GM11168 (cell line): Measurements from ENCODE around the gene LSM14A.
"Not testable (repeated sequence)": the region's sequence is repeated elsewhere in the genome, so short reads cannot be mapped to it uniquely, and the experiment has no call there.

ENCODE experiments used
- in situ Hi-C: fragments of 300-500 bp; cut with MboI; formaldehyde crosslinking; loops from one replicate; pipeline ENCODE4 v1.12.0; 2022; ENCODE audit warnings: low sequenced_read_pairs; ENCODE audit not compliant: unreplicated experiment

LSM14A gene

DNA sequence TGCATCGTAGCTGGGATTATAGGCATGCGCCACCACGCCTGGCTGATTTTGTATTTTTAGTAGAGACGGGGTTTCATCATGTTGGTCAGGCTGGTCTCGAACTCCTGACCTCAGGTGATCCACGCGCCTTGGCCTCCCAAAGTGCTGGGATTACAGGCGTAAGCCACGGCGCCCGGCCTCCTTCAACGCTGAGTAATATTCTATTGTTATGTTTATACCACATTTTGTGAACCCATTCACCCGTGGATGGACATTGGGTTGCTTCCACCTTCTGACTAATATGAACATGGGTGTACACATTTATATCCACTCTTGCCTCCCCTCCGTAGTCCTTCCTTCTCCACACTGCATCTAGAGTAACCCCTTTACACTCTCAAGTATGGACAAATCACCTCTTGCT, 80.9 kb downstream of the LSM14A start:
- in situ Hi-C loops = not testable (repeated sequence)

DNA sequence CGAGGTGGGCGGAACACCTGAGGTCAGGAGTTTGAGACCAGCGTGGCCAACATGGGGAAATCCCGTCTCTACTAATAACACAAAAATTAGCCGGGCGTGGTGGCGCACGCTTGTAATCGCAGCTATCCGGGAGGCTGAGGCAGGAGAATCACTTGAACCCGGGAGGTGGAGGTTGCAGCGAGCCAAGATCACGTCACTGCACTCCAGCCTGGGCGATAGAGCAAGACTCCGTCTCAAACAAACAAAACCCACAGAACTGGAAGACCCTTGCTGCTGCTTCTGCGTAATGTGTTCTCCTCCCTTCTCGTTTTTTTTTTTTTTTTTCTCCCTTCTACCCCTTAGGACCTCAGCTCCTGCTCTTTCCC, 81.4 kb downstream of the LSM14A start:
- in situ Hi-C loops = not testable (repeated sequence)

DNA sequence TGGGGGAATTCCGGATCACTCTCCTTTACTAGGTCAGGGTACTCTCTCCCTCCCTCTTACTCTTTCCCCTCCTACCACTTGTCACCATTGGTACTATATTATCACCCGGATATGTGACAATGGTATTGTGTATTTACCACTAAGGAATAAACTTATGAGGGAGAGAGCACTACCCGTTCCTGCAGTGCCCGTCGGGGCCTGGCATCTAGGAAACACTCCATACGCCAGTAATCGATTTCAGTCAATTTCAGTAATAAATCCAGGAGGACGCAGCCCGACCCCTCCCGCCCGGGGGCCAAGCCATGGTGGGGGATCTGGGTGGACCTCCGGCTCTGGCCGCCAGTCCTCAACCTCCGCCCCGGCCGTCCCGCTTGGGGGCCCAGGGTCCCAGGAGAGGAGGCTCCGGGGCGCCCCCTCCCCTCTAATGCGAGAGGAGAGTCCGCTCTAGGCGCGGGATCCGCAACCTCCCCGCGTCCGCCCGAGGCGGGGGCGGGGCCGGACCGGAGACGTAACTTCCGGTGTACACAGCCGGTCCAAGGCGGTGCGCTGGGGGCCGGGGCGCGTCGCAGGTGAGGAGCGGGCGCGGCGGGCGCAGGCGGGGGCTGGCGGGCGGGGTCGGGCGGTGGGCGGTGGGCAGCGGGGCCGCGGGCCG, 81.9 kb downstream of the LSM14A start, which contains the start of gene GARRE1:
Gene GARRE1, plus strand, starts transcription at position 509 of the 652 bp plus-strand sequence. CDS start 45,920 bp downstream, outside the sequence.
- in situ Hi-C loops = no loop called here

DNA sequence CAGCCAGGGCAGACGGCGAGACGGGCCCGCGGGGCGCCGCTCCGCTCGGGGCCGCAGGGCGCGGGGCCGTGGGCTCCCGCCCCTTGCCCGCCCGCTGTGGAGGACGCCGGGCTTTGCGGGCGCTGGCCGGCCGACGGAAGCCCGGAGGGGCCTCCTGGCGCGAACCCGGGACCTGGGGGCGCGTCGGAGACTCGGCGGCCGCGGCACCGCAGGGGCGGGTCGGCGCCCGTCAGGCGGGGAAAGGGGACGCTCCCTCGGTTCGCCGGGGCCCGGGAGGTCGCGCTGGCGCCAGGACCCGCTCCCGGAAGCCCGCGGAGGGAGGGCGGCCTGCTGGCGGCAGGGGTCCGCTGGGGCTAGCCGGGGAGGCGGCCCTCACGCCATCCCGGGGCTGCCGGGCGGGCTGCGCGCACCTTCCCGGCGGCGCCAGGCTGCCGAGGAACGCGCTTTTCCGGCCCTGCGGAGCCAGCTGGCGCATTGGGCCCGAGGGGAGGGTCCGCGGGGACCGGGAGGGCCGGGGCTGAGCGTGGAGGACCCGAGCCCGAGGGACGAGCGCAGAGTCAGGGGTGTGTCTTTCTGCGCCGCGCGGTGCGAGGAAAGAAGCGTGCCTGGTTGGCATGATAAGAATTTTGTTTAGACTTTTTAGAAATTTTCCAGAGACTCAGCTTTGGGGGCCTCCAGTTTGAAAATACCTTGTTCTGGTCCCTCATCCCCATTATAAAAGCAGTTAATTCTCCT, 82.6 kb downstream of the LSM14A start:
- in situ Hi-C loops = no loop called here

DNA sequence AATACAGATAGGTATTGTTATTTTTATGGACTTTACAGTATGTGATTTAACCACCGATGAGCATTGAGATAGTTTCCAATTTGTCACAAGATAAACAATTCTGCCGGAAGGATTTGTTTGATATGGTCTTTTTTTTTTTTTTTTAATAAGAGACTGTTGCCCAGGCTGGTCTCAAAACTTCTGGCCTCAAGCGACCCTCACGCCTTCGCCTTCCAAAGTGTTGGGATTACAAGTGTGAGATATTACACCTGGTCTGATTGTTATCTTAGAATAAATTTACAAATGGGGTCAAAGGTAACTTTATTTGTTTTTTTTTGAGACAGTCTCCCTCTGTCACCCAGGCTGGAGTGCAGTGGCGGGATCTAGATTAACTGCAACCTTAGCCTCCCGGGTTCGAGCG, 83.2 kb downstream of the LSM14A start:
- in situ Hi-C loops = no loop called here

DNA sequence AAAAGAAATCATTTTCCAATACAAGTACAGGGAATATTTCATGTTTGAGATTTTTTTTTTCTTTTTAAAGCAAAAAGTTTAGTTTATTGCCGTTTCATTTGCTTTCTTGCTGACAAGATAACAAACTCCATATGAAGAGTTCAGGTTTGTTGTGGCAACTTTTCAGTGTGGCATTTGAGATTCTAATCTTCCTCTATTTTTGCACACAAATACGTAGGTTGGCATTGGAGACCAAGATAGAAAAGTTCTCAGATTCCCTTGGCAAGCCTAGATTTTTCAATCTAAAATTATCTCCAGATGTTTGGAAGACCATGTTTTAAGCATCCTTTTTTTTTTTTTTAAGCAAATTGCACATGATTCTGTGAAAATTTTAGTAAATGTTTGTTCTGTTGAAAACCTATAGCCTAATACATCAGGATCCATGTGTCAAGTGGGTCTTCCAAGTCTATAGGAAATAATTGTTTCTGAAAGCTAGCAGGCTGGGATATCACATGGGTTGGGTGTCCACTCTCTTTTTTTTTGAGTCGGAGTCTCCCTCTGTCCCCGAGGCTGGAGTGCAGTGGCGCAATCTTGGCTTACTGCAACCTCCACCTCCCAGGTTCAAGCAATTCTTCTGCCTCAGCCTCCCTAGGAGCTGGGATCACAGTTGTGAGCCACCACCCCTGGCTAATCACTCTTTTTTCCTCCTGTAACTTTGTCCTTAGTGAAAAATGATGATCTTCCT, 84.7 kb downstream of the LSM14A start:
- in situ Hi-C loops = no loop called here

DNA sequence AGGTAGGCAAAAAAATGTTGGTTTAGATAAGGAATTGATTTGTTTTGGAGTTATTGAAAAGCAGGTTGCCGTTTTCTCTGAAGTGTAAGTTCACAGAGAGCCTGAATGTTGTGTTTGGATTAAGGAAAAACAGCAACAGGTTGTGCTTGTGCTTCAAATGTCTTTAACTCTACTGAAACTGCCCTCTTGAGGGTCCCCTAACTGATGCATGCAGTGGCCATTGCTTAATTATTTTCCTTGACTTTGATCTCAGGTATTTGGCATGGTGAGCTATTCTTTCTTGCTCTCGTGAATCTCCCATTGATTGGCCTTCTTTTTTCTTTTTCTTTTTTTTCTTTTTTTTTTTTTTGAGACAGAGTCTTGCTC, 85.2 kb downstream of the LSM14A start:
- in situ Hi-C loops = no loop called here

DNA sequence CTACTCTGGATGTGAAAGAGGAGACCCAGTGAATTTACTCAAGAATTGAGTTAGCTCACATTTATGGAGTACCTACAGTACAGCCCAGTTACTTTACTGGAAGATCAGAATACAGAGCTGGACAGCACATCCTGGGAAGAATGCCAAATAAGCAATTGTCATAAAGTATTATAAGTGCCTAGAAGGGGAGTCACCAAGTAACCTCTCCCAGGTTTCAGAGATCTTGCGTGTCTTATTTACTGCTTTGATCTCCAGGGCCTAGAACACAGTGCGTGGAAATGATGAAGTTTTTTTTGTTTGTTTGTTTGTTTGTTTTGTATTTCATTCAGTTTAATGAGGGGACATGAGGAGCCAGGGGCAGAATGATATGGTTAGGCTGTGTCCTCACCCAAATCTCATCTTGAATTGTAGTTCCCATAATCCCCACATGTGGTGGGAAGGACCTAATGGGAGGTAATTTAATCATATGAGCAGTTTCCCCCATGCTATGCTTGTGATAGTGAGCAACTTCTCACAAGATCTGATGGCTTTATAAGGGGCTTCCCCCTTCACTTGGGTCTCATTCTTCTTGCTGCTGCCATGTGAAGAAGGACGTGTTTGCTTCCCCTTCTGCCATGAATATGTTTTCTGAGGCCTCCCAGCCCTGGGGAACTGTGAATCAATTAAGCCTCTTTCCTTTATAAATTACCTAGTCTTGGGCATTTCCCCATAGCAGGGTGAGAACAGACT, 87.2 kb downstream of the LSM14A start:
- in situ Hi-C loops = no loop called here

DNA sequence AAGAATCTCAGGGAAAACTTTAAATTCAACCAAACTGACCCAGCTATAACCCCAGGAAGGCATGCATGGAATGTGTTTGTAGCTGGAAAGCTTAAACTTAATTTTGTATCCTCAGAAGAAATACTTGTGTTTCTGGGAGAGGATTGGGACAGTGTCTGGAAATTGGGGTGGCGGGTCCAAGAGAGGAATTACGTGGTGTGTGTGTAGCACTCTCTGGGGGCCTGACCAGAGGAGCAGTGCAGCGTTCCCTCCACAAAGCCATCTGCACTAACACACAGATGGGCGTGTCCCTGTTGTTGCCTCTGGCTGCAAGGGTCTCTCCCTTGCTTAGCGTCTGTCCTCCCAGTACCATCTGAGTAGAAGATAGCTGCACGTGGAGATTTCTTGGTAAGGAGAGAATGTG, 88.5 kb downstream of the LSM14A start:
- in situ Hi-C loops = no loop called here

DNA sequence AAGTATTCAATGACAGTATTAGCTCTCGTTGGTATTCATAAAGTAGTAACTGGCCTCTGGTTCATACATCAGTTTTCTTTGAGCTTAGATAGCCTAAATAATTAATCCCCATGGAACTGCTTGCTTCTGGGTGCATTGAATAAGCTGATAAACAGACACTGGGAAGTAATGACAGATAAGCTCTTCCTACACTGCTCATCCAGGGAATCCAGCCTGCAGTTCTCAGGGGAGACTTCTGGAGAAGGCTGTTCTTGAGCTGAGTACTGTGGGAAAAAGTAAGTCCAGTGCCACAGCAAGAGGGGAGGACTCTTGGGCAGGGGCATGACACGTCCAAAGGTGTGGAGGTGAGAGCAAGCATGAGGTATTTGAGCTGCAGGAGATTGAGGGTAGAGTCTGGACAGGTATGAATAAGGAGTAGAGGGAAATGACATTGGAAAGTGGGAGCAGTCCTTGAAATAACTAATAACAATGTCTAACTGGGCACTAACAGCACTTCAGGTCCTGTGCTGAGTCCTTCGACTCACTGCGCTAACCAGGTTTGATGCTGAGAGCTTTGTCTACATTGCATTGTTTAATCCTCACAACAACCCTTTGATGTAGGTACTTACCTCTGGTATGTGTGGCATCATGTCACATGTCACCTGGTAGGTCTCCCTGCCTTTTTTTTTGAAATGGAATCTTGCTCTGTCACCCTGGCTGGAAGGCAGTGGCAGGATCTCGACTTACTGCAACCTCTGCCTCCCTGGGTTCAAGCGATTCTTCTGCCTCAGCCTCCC, 89.2 kb downstream of the LSM14A start:
- in situ Hi-C loops = no loop called here

DNA sequence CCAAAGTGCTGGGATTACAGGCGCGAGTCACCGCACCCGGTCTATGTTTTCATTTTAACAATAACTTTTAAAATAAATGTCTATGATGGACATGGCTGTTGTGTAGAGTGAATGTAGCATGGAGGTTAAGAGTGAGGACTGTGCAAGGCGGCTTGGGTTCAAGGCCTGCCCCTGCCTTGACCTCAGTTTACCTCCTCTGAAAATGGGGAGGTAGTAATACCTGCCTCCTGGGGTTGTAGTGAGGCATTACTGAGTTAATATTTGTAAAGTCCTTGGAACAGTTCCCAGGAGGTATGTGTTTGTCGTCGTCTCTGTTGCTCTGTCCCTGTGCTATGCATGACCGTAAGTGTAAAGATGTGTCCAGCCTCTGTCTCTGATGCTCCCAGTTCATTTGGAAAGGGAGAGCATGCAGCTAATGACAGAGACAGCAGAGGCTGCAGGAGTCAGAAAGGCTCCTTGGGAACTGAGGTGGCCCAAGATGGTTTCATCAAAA, 91.5 kb downstream of the LSM14A start:
- in situ Hi-C loops = no loop called here

DNA sequence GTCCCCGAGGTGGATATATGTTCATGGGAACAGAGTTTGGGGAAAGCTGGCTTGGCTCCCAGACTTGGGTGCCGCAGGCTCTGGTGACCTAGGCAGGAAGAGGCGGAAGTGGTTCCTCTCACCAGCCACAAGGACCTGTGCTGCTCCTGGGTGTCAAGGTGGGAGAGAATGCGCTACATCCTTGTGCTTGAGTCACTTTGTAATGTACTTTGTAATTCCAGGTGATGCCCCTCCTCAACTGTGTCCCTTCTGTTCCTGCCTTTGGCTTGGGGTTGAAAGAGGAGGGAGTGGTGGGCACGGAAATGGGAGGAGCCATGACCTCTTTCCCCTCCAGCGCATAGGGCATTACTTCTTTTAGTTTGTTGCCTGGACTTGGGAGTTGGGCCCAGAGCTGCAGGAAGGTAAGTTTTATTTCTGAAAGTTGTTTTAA, 92.9 kb downstream of the LSM14A start:
- in situ Hi-C loops = no loop called here

DNA sequence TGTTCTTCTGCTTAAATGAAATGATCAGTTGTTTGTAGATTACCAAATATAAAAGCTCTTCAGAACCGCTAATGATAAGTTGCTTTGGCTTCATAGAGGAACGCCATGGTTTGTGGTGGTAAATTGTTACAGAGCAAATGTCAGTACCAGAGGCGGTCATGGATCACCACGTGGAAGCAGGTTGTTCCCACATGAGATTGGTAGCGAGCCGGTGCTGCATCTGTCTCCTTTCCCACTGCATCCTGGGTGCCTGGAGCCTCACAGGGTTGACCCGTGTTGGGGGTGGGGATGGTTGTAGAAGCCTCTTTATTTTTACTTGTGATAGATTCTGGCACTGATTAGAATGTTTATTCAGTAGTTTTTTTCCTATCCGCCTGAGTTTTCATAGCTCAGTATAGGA, 96.8 kb downstream of the LSM14A start:
- in situ Hi-C loops = no loop called here

DNA sequence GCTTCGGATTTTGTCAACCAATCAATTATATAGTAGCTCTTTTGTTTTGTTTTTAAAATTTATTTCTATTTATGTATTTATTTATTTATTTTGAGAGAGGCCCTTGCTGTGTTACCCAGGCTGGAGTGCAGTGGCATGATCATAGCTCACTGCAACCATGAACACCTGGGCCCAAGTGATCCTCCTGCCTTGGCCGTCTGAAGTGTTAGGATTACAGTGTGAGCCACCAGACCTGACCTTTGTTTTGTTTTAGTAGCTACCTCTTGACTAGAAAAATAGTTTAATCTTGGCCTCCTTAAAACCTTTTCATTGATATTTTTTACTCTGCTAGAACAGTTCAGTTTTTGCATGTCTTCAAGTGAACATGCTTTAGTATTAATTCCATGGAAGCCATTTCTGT, 97.2 kb downstream of the LSM14A start:
- in situ Hi-C loops = no loop called here

DNA sequence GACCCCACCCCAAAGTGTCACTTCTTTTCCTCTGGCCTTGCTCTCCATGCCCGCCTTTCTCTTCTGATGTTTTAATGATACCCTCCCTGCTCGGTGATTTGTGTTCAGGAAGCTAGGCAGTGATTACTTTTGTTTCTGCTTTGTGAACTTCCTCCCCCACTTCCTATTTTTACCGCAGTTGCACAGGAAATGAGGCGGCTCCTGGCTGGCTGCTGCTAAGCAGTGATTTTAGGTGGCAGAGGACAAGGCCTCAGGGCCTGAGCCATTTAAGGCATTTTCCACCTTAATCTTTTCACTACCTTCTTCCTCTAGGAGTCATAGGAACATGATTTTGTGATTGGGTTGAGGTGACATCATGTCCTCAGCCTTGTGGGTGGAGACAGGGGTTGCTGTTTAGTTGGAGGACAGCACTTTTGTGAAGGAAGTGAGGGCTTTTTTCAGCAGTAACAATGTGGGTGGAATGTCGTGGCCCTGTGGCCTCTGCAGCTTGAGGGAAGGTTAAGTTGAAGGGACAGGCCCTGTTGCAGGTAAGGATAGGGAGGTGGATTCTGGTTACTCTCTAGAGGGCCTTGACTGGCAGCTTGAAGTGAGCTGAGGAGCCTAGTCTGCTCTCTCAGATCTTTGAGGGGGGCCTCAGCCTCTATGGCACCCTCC, 97.8 kb downstream of the LSM14A start:
- in situ Hi-C loops = no loop called here

DNA sequence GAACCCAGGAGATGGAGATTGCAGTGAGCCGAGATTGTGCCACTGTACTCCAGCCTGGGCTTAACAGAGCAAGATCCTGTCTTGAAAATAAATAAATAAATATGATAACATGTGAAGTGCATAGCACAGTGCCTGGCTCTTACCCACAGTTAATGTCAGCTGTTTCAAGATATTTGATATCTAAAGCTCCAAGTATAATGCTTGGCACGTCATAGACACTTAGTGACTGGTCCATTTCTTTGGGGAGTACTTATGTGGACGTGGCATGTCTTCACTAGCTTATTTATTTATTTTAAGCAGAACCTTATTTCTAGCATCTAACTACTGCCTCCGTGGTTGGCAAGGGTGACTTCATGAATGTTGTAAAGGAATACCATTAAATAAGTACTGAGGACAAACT, 100.8 kb downstream of the LSM14A start:
- in situ Hi-C loops = no loop called here

DNA sequence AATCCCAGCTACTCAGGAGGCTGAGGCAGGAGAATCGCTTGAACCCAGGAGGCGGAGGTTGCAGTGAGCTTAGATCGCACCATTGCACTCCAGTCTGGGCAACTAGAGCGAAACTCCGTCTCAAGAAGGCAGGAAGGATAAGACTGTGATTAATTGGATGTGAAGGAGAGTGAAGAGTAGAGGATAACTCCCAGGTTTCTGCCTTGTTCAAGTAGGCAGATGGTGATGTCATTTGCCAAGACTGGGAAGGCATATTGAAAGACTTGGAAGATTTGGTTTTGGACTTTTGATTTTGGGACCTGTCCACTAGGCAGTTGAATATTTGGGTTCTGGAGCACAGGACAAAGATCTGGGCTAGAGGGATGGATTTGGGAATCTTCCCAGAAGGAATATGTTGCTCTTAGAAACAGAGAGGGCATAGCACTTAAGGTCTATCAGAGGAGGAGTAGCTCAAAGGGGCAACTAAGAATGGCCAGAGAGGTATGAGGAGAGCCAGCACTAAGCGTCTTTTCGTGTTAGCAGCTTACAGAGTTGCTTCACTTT, 102.1 kb downstream of the LSM14A start:
- in situ Hi-C loops = no loop called here

DNA sequence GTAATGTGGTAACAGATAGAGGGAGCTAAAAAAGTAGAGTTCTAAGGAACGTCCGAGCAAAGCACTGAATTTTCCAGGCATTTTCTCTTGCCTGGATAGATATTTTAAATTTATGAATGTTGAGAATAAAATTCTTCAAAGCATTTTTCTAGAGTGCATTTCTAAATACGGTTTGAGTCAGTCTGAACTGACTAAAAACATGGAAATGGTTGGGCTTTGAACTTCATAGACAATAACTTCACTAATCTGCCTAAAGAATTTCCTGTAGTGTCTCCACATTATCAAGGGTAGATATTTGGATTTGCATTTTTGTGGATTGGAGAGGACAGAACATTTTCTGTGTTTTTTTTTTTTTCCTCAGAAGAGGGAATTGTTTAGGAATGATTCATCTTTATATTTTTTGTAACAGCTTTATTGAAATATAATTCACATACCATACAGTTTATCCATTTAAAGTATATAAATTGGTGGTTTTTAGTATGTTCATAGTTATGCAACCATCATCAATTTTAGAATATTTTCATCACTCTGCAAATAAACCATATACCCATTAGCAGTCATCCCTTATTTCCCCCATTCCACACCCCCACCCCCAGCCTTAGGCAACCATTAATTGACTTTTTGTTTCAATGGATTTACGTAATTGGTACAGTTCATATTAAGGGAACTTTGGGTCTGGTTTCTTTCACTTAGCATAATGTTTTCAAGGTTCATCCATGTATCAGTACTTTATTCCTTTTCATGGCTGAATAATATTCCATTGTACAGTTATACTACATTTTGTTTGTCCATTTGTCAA, 102.7 kb downstream of the LSM14A start:
- in situ Hi-C loops = no loop called here
